HepG2 (cell line): Measurements from ENCODE around the gene CISD3. TPM values are rescaled to one million over a fixed set of nuclear protein-coding genes. Genes with fewer than 3 reads are reported as not detected.

ENCODE experiments used
- ATAC-seq: fragments of 200-7000 bp; cut with Tn5 transposase; 3 replicates; pipeline ENCODE4 v1.9.1; 2020; ENCODE audit warnings: mild to moderate bottlenecking, moderate library complexity
- BruUV-seq: library from RNA; stranded (reverse); fragments of 400-500 nt; replicated peaks from 2 replicates; lab custom pipeline; 2021; lab: Mats Ljungman, UMichigan
- CTCF ChIA-PET: fragments of 300-600 bp; formaldehyde crosslinking; extraction: SDS; loops from one replicate; lab custom pipeline; 2021; ENCODE audit warnings: low total read pairs, inconsistent platforms, low intra/inter-chr PET ratio; lab: Yijun Ruan, JAX
- POLR2A ChIA-PET: fragments of 350-600 bp; sonication (Branson Sonifier 250); formaldehyde crosslinking; loops from one replicate; lab custom pipeline; 2020; ENCODE audit warnings: antibody characterized with exemption, inconsistent platforms; lab: Yijun Ruan, JAX
- DNase-seq: peaks from one replicate; pipeline ENCODE4 v3.0.0-alpha.2; 2015; ENCODE audit warnings: low spot score
- FAIRE-seq: peaks from 3 replicates; lab custom pipeline; 2011; peaks lifted over from hg19 to GRCh38; lab: Jason Lieb, UNC
- H2AFZ ChIP-seq: one replicate; pipeline ENCODE4 v1.6.1; 2011; ENCODE audit warnings: low read length, inconsistent platforms
- H3K27ac ChIP-seq: fragments of 300-600 bp; 3 replicates; pipeline ENCODE4 v1.8.0; 2011; ENCODE audit warnings: mixed run types, mild to moderate bottlenecking, mixed read lengths, low read length, inconsistent platforms; ENCODE audit not compliant: insufficient read depth; ENCODE audit errors: extremely low read length
- H3K27me3 ChIP-seq, 2 experiments: fragments of 200-600 bp in 1 of 2; 2 replicates in 1 of 2; 3 replicates in 1 of 2; pipeline versions ENCODE4 v1.6.0 to v1.8.0; 2011; ENCODE audit warnings: low read length in 2 of 2, mild to moderate bottlenecking in 2 of 2, moderate library complexity in 2 of 2, inconsistent platforms in 1 of 2; ENCODE audit not compliant: insufficient read depth in 2 of 2, control insufficient read depth in 1 of 2
- H3K36me3 ChIP-seq, 2 experiments: fragments of 200-600 bp in 1 of 2; replicated peaks in 1 of 2; 2 replicates in 1 of 2; 3 replicates in 1 of 2; pipeline versions ENCODE4 v1.5.1 to v1.8.0; 2011; ENCODE audit warnings: low read length in 2 of 2, inconsistent platforms in 1 of 2; ENCODE audit not compliant: insufficient read depth in 2 of 2, control insufficient read depth in 1 of 2
- H3K4me1 ChIP-seq: 2 replicates; pipeline ENCODE4 v1.5.1; 2012; ENCODE audit warnings: low read length, inconsistent platforms; ENCODE audit not compliant: insufficient read depth
- H3K4me2 ChIP-seq: 2 replicates; pipeline ENCODE4 v1.6.0; 2011; ENCODE audit warnings: low read depth, low read length, inconsistent platforms
- H3K4me3 ChIP-seq, 3 experiments: fragments of 200-600 bp in 1 of 3; sonication (generic), shearing (Covaris generic) in 1 of 3; replicated peaks in 1 of 3; 2 replicates each; pipeline ENCODE4 v1.5.1; 2011 to 2016; ENCODE audit warnings: low read length in 3 of 3, inconsistent platforms in 2 of 3, low read depth in 2 of 3, mild to moderate bottlenecking in 2 of 3, control low read depth in 1 of 3, mixed read lengths in 1 of 3; ENCODE audit not compliant: insufficient read depth in 1 of 3
- H3K79me2 ChIP-seq: one replicate; pipeline ENCODE4 v1.6.1; 2011; ENCODE audit warnings: low read length, inconsistent platforms; ENCODE audit not compliant: insufficient read depth
- H3K9ac ChIP-seq: 2 replicates; pipeline ENCODE4 v1.6.0; 2011; ENCODE audit warnings: mild to moderate bottlenecking, low read depth, low read length, inconsistent platforms; ENCODE audit not compliant: insufficient read depth
- H3K9me3 ChIP-seq: 2 replicates; pipeline ENCODE4 v1.5.1; 2012; ENCODE audit warnings: mild to moderate bottlenecking, low read length
- H4K20me1 ChIP-seq: 2 replicates; pipeline ENCODE4 v1.6.0; 2011; ENCODE audit warnings: inconsistent platforms, mild to moderate bottlenecking, low read length, moderate library complexity; ENCODE audit not compliant: insufficient read depth
- BRCA1 ChIP-seq: sonication (generic); formaldehyde crosslinking; IDR thresholded peaks from 2 replicates; pipeline ENCODE4 v1.4.0; 2020; ENCODE audit warnings: missing genetic modification reagents
- CHD4 ChIP-seq: fragments of 200-600 bp; sonication (generic); IDR thresholded peaks from 2 replicates; pipeline ENCODE4 v1.7.0; 2017; ENCODE audit warnings: mild to moderate bottlenecking, low read length, borderline replicate concordance
- FOSL1 ChIP-seq: sonication (generic); formaldehyde crosslinking; IDR thresholded peaks from 2 replicates; pipeline ENCODE4 v1.9.0; 2021; ENCODE audit warnings: missing genetic modification reagents, borderline replicate concordance
- HOXA7 ChIP-seq: sonication (generic); formaldehyde crosslinking; IDR thresholded peaks from 2 replicates; pipeline ENCODE4 v1.8.1; 2022; ENCODE audit warnings: mild to moderate bottlenecking, missing genetic modification reagents, moderate library complexity
- KDM3A ChIP-seq: IDR thresholded peaks from 2 replicates; pipeline ENCODE4 v1.6.1; 2018; ENCODE audit warnings: low read depth, missing compliant biosample characterization
- KDM4B ChIP-seq: sonication (generic); formaldehyde crosslinking; IDR thresholded peaks from 2 replicates; pipeline ENCODE4 v1.4.0; 2020; ENCODE audit warnings: missing genetic modification reagents
- NRL ChIP-seq: sonication (generic); formaldehyde crosslinking; IDR thresholded peaks from 2 replicates; pipeline ENCODE4 v1.5.0; 2020; ENCODE audit warnings: missing genetic modification reagents, mild to moderate bottlenecking, moderate library complexity, borderline replicate concordance
- PCBP2 ChIP-seq: fragments of 200-400 bp; formaldehyde crosslinking; optimal IDR thresholded peaks from 2 replicates; pipeline ENCODE3; 2018; ENCODE audit warnings: low read length, low read depth; ENCODE audit not compliant: poor library complexity, severe bottlenecking
- PHF5A ChIP-seq: IDR thresholded peaks from one replicate; pipeline ENCODE4 v1.6.1; 2018; ENCODE audit warnings: low read depth, missing genetic modification reagents; ENCODE audit not compliant: unreplicated experiment
- PHF8 ChIP-seq: sonication (generic); formaldehyde crosslinking; IDR thresholded peaks from 2 replicates; pipeline ENCODE4 v1.5.0; 2020; ENCODE audit warnings: missing genetic modification reagents
- PTBP1 ChIP-seq: fragments of 200-400 bp; formaldehyde crosslinking; IDR thresholded peaks from 2 replicates; pipeline ENCODE4 v1.6.1; 2018; ENCODE audit warnings: low read length, low read depth; ENCODE audit not compliant: poor library complexity, severe bottlenecking
- RARA ChIP-seq: IDR thresholded peaks from 2 replicates; pipeline ENCODE4 v1.6.1; 2016; ENCODE audit warnings: missing genetic modification reagents, missing compliant biosample characterization
- SALL2 ChIP-seq: sonication (generic); formaldehyde crosslinking; IDR thresholded peaks from 2 replicates; pipeline ENCODE4 v1.8.1; 2023; ENCODE audit warnings: mild to moderate bottlenecking, missing genetic modification reagents, inconsistent platforms
- SP4 ChIP-seq: sonication (generic); formaldehyde crosslinking; IDR thresholded peaks from 2 replicates; pipeline ENCODE4 v1.8.1; 2023; ENCODE audit warnings: mild to moderate bottlenecking, missing genetic modification reagents
- ZNF232 ChIP-seq: sonication (generic); formaldehyde crosslinking; IDR thresholded peaks from 2 replicates; pipeline ENCODE4 v1.4.0; 2020; ENCODE audit warnings: missing genetic modification reagents, borderline replicate concordance
- ZNF543 ChIP-seq: sonication (generic); formaldehyde crosslinking; IDR thresholded peaks from 2 replicates; pipeline ENCODE4 v1.4.0; 2020; ENCODE audit warnings: mild to moderate bottlenecking, missing genetic modification reagents
- ZNF569 ChIP-seq: sonication (generic); formaldehyde crosslinking; IDR thresholded peaks from 2 replicates; pipeline ENCODE4 v1.5.0; 2020; ENCODE audit warnings: mild to moderate bottlenecking, missing genetic modification reagents, moderate library complexity, borderline replicate concordance
- ZNF572 ChIP-seq: sonication (generic); formaldehyde crosslinking; IDR thresholded peaks from 2 replicates; pipeline ENCODE4 v1.5.1; 2020; ENCODE audit warnings: mild to moderate bottlenecking, missing genetic modification reagents
- ZNF639 ChIP-seq: conservative IDR thresholded peaks from 2 replicates; pipeline ENCODE4 v1.6.1; 2018; ENCODE audit warnings: missing genetic modification reagents
- ZNF713 ChIP-seq: sonication (generic); formaldehyde crosslinking; IDR thresholded peaks from 2 replicates; pipeline ENCODE4 v1.4.0; 2020; ENCODE audit warnings: mild to moderate bottlenecking, missing genetic modification reagents
- ZNF766 ChIP-seq: sonication (generic); formaldehyde crosslinking; IDR thresholded peaks from 2 replicates; pipeline ENCODE4 v1.5.0; 2020; ENCODE audit warnings: missing genetic modification reagents, borderline replicate concordance
- WGBS: methylation state at CpG from one replicate; pipeline ENCODE4 v1.1.6; 2017; ENCODE audit warnings: low lambda C conversion rate; 5-methylcytosine and 5-hydroxymethylcytosine counted together
- in situ Hi-C: cut with HindIII; loops from 2 replicates; pipeline ENCODE4 v1.10.0; 2017; ENCODE audit warnings: low pct_unique_long_range_greater_than_20kb; ENCODE audit not compliant: extremely low pct_ligation_motif_present
- intact Hi-C: fragments of 100-400 bp; cut with micrococcal nuclease; formaldehyde crosslinking; loops from one replicate; pipeline ENCODE4 v1.10.0; 2022; ENCODE audit not compliant: unreplicated experiment
- polyA plus RNA-seq, 8 experiments: library from polyadenylated mRNA; depleted of rRNA in 3 of 8; stranded (reverse) in 7 of 8; unstranded in 1 of 8; fragments of >200 nt; fragmentation: Illumina TruSeq in 4 of 8; extraction: Trizol in 4 of 8; gene quantifications; 2 replicates each; pipeline versions ENCODE4 v1.2.1 to v1.2.3, GENCODE V29; 2011 to 2016; ENCODE audit warnings: low read depth in 4 of 8, missing spikeins in 1 of 8, mixed read lengths in 1 of 8; ENCODE audit not compliant: insufficient read depth in 1 of 8
- total RNA-seq, 5 experiments: library from RNA; depleted of rRNA; stranded (reverse); fragments of >200 nt; fragmentation: Illumina TruSeq; extraction: Trizol; gene quantifications; 2 replicates each; pipeline ENCODE4 v1.2.3, GENCODE V29; 2016; ENCODE audit warnings: low read depth in 1 of 5
- TF ChIP-seq, protein P1 (sequence below): sonication (generic); formaldehyde crosslinking; conservative IDR thresholded peaks from 2 replicates; pipeline ENCODE4 v1.8.1; 2023; ENCODE audit warnings: missing genetic modification reagents

The CISD3 gene
- total and polyA plus RNA-seq, 2 of the 13 experiments (the other 11 are each of a cell fraction or from before 2014, with no cell fraction given), result 30.0 to 34.1 TPM

- no peak for FAIRE-seq
- Histone ChIP-seq H3K79me2 (peaks cover 51% of the 10 kb centered on the region), H3K27ac (peak overlapping the region; percentile 84), H3K9me3 (no peaks in the 10 kb centered on the region), H3K4me1 (peaks cover 65% of the 10 kb centered on the region), H4K20me1 (peaks cover 17% of the 10 kb centered on the region), H3K9ac (peak overlapping the region; percentile 85), H3K36me3 (peaks cover 2 to 8% of the 10 kb centered on the region in 2 experiments; a peak in 3 of 5 replicates), H3K4me3 (peak overlapping the region; percentile 84 to 94 (median 93)), H2AFZ (no peak overlapping the region), H3K4me2 (peak overlapping the region; percentile 92), H3K27me3 (no peaks in the 10 kb centered on the region; a peak in 1 of 5 replicates)
- no TSS peak for BruUV-seq
- intact Hi-C loops, result no loop called here
- DNase-seq, result no peak
- ATAC-seq, result no peak
- CTCF ChIA-PET, result interaction anchor here (2.5 kb wide), 1 partner anchor 13 kb away, joined by 6 read pairs; no protein-coding TSS in a partner anchor
- in situ Hi-C loops, result no loop called here
- WGBS, result 0% methylated on average over 17 of the region's 21 CpGs
- POLR2A ChIA-PET, result interaction anchor here (0.7 to 3.8 kb wide), 16 partner anchors 10 to 133 kb away, joined by 3 to 39 read pairs (median 4); partner anchors contain the start of genes CISD3, LASP1, MLLT6 and RPL23
- TF ChIP-seq RARA, result no peak
- TF ChIP-seq NRL (CRISPR knock-in tag), result 0 out of 2 replicates have a peak, but pooled peaks have one; percentile 24
- 0 out of 2 replicates have a peak, but pooled peaks have one; percentile 34 for TF ChIP-seq CHD4
- TF ChIP-seq ZNF766, result 0 out of 2 replicates have a peak, but pooled peaks have one; percentile 10
- TF ChIP-seq, protein P1, sequence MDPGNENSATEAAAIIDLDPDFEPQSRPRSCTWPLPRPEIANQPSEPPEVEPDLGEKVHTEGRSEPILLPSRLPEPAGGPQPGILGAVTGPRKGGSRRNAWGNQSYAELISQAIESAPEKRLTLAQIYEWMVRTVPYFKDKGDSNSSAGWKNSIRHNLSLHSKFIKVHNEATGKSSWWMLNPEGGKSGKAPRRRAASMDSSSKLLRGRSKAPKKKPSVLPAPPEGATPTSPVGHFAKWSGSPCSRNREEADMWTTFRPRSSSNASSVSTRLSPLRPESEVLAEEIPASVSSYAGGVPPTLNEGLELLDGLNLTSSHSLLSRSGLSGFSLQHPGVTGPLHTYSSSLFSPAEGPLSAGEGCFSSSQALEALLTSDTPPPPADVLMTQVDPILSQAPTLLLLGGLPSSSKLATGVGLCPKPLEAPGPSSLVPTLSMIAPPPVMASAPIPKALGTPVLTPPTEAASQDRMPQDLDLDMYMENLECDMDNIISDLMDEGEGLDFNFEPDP (CRISPR knock-in tag), result 0 out of 2 replicates have a peak, but pooled peaks have one; percentile 82
- TF ChIP-seq ZNF543 (CRISPR knock-in tag), result peak; percentile 51; the same call in 1 of the 2 replicates
- 0 out of 2 replicates have a peak, but pooled peaks have one; percentile 2 for TF ChIP-seq KDM3A
- 0 out of 2 replicates have a peak, but pooled peaks have one; percentile 7 for TF ChIP-seq PHF8 (CRISPR knock-in tag)
- TF ChIP-seq BRCA1 (CRISPR knock-in tag), result no peak
- peak; percentile 32; the same call in 1 of the 2 replicates for TF ChIP-seq SALL2 (CRISPR knock-in tag)
- 0 out of 2 replicates have a peak, but pooled peaks have one; percentile 27 for TF ChIP-seq ZNF713 (CRISPR knock-in tag)
- TF ChIP-seq ZNF639 (CRISPR knock-in tag), result 0 out of 2 replicates have a peak, but pooled peaks have one; percentile 10
- no peak for TF ChIP-seq PTBP1
- TF ChIP-seq KDM4B, result 0 out of 2 replicates have a peak, but pooled peaks have one; percentile 1
- TF ChIP-seq ZNF572, result 0 out of 2 replicates have a peak, but pooled peaks have one; percentile 3
- no peak for TF ChIP-seq PHF5A (CRISPR knock-in tag)
- TF ChIP-seq ZNF569, result 0 out of 2 replicates have a peak, but pooled peaks have one; percentile 53
- peak; percentile 15 for TF ChIP-seq PCBP2
- TF ChIP-seq SP4, result no peak
- 0 out of 2 replicates have a peak, but pooled peaks have one; percentile 15 for TF ChIP-seq FOSL1 (CRISPR knock-in tag)
- TF ChIP-seq ZNF232 (CRISPR knock-in tag), result peak; percentile 14; the same call in 1 of the 2 replicates
- 0 out of 2 replicates have a peak, but pooled peaks have one; percentile 16 for TF ChIP-seq HOXA7 (CRISPR knock-in tag)
Measured at GRCh38 chr17:38746849-38747462, 16.8 kb downstream of the CISD3 start.
